Measurements from ENCODE around the gene CYP4F3. TPM values are rescaled to one million over a fixed set of nuclear protein-coding genes. Genes with fewer than 3 reads are reported as not detected.

CYP4F3 gene
- total and polyA plus RNA-seq, 2 of the 13 experiments (the other 11 are each of a cell fraction or from before 2014, with no cell fraction given) = 17.8 to 22.8 TPM

GRCh38 chr19:15612342-15612741 is 28.4 kb upstream of the CYP4F3 start (continued):
- no peak for TF ChIP-seq ARID2 (CRISPR knock-in tag; IDR thresholded peaks at IDR 0.05; ENCODE audit: borderline replicate concordance)
- TF ChIP-seq ZNF558 (CRISPR knock-in tag; IDR thresholded peaks at IDR 0.05; ENCODE audit: borderline replicate concordance) = no peak
- no peak for TF ChIP-seq AKNA (CRISPR knock-in tag; IDR thresholded peaks at IDR 0.05; ENCODE audit: borderline replicate concordance)
- no peak for TF ChIP-seq ZNF672 (CRISPR knock-in tag; IDR thresholded peaks at IDR 0.05)
- TF ChIP-seq ETS1 (CRISPR knock-in tag; IDR thresholded peaks at IDR 0.05) = no peak
- TF ChIP-seq RBM39 (IDR thresholded peaks at IDR 0.05; ENCODE audit: low read depth, low read length, poor library complexity, severe bottlenecking) = no peak
- TF ChIP-seq RBFOX2 (IDR thresholded peaks at IDR 0.05; ENCODE audit: low read depth, low read length) = no peak
- no peak for TF ChIP-seq PLSCR1 (CRISPR knock-in tag; IDR thresholded peaks at IDR 0.05; ENCODE audit: borderline replicate concordance)

Data from HepG2 (cell line).